Non-pigmented ciliary epithelial cell (primary cell): Measurements from ENCODE around the gene C1orf216.
"Not testable (repeated sequence)": the region's sequence is repeated elsewhere in the genome, so short reads cannot be mapped to it uniquely, and the experiment has no call there.

Source experiments
- DNase-seq: peaks from one replicate; pipeline ENCODE4 v3.0.0-alpha.2; 2010; ENCODE audit warnings: low read depth

The C1orf216 gene

GRCh38 chr1:35718492-35719336 is at the start of gene C1orf216:
Gene C1orf216, minus strand, starts transcription at chr1:35718884. Its CDS starts 2,563 bp downstream, at chr1:35716321.
- DNase-seq: no peak

GRCh38 chr1:35764283-35764682 is 45.6 kb upstream of the C1orf216 start:
- no peak for DNase-seq

GRCh38 chr1:35763201-35763600 is 44.5 kb upstream of the C1orf216 start:
- DNase-seq: no peak

- no peak for DNase-seq
Measured at GRCh38 chr1:35762141-35762540, 43.5 kb upstream of the C1orf216 start.

GRCh38 chr1:35756064-35756463 is 37.4 kb upstream of the C1orf216 start:
- no peak for DNase-seq

- no peak for DNase-seq
Measured at GRCh38 chr1:35753626-35754260, 35.1 kb upstream of the C1orf216 start.

GRCh38 chr1:35748326-35748725 is 29.6 kb upstream of the C1orf216 start:
- DNase-seq: no peak

GRCh38 chr1:35745124-35745730 is 26.5 kb upstream of the C1orf216 start:
- DNase-seq: no peak

GRCh38 chr1:35737120-35737519 is 18.4 kb upstream of the C1orf216 start:
- no peak for DNase-seq

- DNase-seq: no peak
Measured at GRCh38 chr1:35727434-35728040, 8.9 kb upstream of the C1orf216 start.

GRCh38 chr1:35726450-35727433 is 8.1 kb upstream of the C1orf216 start:
- no peak for DNase-seq

GRCh38 chr1:35725596-35725995 is 6.9 kb upstream of the C1orf216 start:
- no peak for DNase-seq

GRCh38 chr1:35717911-35718476 is 690 bp downstream of the C1orf216 start:
- no peak for DNase-seq

- DNase-seq: no peak
Measured at GRCh38 chr1:35715568-35716002, 3.1 kb downstream of the C1orf216 start.

- no peak for DNase-seq
Measured at GRCh38 chr1:35714921-35715567, 3.6 kb downstream of the C1orf216 start.

GRCh38 chr1:35711098-35711497 is 7.6 kb downstream of the C1orf216 start:
- not testable (repeated sequence) for DNase-seq

- no peak for DNase-seq
Measured at GRCh38 chr1:35708952-35709351, 9.7 kb downstream of the C1orf216 start.

GRCh38 chr1:35708441-35708921 is 10.2 kb downstream of the C1orf216 start:
- no peak for DNase-seq

GRCh38 chr1:35707601-35708440 is 10.9 kb downstream of the C1orf216 start:
- DNase-seq: no peak
